Stromal cell of bone marrow (primary cell): ENCODE data around the gene PLPP2.

Experiments
- DNase-seq: peaks from one replicate; pipeline ENCODE4 v3.0.0-alpha.2; 2012; ENCODE audit warnings: low read depth

The PLPP2 gene

GRCh38 chr19:291006-291521 is at the start of gene PLPP2:
PLPP2 (minus strand) TSS chr19:291403; CDS start chr19:291336, 67 bp downstream.
- DNase-seq, result no peak

GRCh38 chr19:340620-341385 is 49.6 kb upstream of the PLPP2 start:
- no peak for DNase-seq

DNA sequence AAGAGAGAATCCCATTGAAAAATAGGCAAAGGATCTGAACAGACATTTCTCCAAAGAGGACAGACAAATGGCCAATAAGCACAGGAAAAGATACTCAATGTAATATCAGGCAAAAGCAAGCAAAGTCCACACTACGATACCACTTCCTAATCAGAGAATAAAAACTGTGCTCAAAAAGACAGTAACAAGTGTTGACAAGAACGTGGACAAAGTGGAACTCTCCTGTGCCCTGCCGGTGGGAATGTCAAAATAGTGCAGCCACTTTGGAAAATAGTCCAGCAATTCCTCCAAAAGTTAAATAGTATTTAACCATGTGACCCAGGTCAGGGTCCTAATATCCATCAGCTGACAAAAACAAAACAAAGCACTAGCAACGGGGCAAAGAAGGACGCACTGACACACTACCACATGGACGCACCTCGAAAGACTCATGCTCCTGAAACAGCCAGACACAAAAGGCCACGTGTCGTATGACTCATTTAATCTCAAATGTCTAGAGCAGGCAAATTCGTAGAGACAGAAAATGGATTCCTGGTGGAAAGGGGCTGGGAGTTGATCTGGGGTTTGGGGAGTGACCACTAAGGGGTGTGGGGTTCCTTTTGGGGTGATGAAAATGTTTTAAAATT is 48.2 kb upstream of the PLPP2 start:
- DNase-seq, result no peak

DNA sequence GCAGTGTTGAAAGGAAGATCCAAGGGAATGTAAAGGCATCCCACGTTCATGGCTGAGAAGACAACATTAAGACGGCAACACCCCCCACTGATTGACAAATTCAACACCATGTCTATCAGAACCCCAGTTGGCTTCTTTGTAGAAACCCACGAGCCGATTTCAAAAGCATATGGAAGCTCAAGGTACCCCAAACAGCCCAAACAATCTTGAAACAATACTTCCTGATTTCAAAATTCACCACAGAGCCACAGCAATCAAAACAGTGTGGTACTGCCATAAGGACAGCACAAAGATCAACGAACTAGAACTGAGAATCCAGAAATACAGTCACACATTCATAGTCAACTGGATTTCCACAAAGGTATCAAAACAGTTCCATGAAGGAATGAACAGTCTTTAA is 47.2 kb upstream of the PLPP2 start:
- DNase-seq, result no peak

- no peak for DNase-seq
Measured at GRCh38 chr19:336067-336614, 44.9 kb upstream of the PLPP2 start.

GRCh38 chr19:335486-336066 is 44.4 kb upstream of the PLPP2 start:
- DNase-seq, result no peak

- DNase-seq, result no peak
Measured at GRCh38 chr19:335072-335471, 43.9 kb upstream of the PLPP2 start.

- DNase-seq, result no peak
Measured at GRCh38 chr19:334296-335071, 43.3 kb upstream of the PLPP2 start.

DNA sequence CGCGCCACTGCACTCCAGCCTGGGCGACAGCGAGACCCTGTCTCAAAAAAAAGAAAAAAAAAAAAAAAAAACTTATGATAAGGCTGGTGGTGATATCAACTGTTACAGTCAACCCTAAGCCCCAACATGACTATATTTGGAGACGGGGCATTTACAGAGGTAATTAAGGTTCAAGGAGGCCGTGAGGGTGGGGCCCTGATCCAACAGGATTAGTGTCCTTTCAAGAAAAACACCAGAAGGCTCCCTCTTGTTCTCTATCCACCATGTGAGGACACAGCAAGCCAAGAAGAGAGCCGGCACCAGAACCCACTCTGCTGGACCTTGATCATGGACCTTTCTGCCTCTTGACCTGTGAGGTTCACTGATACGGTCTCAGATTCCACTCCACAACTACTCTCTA is 39.3 kb upstream of the PLPP2 start:
- no peak for DNase-seq

DNA sequence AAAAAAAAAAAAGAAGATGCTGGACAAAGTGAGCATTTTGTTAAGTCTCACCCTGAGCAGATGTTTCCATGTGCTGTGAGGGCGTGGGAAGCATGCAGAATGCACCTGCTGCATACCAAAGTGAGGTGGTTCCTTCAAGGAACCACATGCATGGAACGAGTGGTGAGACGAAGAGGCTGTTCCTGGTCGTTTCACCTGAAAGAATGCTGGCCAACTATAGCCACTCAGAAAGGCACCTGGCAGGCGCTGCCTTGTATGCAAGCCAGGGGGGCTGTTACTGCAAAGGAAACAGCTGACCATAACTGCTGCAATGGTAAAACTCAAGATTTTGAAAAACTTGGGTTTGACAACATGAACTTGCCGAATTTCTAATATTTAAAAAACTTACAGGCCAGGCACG is 38.7 kb upstream of the PLPP2 start:
- DNase-seq, result no peak

DNA sequence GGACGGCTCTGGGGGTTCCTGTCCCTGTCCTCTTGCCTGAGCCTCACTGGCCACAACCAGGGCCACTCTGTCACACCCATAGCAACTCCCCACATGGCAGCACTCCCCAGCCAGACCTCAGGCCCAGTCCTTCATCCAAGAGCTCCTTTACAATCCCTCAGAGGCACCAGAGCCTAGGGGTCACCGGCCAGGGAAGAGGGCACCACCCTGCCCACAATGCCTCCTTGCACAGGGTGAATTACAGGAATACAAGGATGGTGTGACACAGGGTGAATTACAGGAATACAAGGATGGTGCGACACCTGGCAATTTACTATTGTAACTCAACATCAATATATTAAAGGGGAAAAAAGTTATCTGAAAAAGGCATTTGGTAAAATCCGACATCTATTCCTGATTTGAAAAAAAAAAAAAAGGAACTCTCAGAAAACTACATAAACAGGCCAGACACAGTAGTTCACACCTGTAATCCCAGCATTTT is 36.9 kb upstream of the PLPP2 start:
- DNase-seq, result no peak

DNA sequence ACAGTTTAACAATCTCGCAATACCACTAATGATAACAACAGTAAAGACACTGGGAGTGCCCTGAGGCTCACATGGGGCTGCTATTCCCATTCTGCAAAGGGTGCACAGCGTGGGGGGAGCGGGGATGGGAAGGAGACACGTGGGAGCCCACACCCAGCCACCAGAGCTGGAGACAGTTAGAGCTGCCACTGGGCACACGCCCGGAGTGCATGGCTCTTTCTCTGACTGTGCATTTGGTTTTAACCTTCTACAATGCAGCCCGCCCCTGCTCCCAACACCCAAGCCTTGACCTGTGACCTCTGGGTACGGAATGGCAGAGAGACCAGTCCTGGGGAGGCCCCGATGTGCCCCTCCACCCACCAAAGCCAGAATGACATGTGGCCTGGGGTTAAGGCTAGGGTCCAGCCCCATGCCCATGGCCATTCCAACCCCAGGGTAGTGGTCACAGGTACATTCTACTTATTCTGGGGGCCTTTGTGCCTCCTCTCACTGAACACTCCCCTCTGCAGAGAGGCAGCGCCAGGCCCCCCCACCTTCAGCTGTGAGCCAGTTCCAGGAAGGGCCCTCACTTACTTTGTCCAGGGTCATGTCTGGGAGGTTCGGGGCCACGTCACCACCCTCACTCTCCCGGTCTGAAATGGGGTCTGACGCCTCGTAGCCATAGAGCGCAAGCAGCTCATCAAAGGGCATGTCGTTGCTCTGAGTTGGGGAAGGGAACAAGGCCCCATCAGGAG is 36.3 kb upstream of the PLPP2 start:
- no peak for DNase-seq

DNA sequence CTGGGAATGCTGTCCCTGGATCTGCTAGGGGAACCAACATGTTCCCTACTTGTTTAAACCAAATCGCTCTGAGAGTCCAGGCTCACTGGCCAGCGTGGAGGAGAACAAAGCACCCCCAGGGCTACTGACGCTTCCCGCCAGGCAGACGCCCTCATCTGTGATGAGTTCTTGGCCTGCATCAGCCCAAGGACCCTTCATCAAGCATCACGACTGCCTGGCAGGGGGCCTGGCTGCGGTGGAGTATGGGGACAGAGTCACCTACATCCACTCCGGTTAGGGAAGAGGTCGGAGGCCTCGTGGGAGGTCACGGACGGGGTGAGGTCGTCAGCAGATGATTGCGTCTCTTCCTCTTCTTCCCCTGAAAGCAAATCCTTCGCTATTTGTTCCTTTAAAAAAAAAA is 35.7 kb upstream of the PLPP2 start:
- DNase-seq, result no peak

DNA sequence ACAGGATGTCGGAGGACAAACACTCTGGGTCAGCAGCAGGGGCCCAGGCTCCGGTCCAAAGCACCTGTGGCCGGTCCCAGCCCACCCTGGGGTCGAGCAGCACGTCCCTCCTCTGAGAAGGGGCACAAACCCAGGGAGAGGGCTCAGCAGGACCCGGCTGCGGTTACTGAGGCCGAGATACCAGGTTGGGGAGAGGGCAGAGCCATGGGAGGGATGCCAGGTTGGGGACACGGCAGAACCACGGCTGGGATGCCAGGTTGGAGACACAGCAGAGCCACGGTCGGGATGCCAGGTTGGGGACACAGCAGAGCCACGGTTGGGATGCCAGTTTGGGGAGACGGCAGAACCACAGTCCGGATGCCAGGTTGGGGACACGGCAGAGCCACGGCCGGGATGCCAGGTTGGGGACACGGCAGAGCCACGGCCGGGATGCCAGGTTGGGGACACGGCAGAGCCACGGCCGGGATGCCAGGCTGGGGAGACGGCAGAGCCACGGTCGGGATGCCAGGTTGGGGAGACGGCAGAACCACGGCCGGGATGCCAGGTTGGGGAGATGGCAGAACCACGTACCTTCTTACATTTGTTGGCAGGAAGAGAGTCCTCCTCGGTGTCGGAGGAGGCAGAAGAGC is 34.8 kb upstream of the PLPP2 start:
- DNase-seq, result no peak

DNA sequence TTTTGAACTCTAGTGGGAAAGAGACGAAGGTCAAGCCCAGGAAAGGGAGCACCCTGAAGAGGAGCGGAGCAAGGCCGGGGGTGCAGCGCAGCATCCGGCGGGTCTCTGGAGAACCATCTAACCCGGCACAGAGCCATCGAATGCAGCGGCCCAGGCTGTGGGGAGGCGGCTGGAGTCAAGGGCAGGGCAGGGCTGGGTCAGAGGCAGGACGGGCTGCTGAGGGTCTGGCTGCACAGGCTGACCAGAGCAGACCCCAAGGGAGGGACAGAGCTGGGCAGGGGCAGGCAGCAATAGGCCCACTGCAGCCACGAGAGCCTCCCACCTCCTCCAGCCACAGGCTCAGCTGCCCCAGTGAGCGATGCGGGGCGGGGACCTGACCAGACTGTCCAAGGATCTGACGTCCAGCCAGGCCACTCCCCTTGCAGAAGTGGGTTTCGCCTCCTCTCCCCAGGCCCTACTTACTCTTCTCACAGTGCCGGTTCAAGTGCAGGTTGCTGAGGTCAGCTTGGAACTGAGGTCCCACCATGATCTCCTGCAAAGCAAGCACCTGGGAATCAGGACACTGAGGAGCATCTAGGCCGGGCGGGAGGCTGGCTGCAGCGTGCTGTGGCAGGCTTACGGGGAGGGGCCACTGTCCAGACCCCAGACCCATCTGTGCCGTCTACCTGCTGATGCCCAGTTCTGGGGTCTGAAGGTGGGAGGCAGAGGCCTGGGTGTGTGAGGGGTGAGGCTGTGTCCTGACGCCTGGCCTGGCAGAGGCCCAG is 34.2 kb upstream of the PLPP2 start:
- no peak for DNase-seq

- DNase-seq, result no peak
Measured at GRCh38 chr19:324716-325115, 33.5 kb upstream of the PLPP2 start.

GRCh38 chr19:322616-323015 is 31.4 kb upstream of the PLPP2 start:
- no peak for DNase-seq

- no peak for DNase-seq
Measured at GRCh38 chr19:318509-318774, 27.2 kb upstream of the PLPP2 start.

DNA sequence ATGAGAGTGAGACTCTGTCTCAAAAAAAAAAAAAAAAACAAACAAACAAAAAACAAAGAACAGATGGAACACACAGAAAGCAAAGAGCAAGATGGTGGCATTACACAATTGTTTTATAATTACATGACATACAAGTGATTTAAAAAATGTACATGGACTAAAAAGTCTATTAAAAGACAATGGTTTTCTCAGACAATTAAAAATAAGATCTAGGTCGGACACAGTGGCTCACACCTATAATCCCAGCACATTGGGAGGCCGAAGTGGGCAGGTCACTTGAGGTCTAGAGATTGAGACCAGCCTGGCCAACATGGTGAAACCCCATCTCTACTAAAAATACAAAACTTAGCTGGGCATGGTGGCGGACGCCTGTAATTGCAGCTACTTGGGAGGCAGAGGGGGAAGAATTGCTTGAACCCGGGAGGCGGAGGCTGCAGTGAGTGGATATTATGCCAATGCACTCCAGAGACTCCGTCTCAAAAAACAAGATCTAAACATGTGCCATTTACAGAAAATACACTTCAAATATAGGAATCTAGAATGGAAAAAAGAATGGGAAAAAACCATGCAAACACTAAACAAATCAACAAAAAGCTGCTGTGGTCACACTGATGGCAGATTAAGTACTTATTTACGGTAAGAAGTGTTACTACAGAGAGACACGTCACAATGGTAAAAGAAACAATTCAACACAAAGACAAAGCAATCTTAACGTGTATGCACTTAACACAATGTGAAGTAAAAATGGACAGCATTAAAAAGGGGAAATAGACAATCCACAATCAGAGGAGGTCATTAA is 26.7 kb upstream of the PLPP2 start:
- DNase-seq, result no peak

- DNase-seq, result no peak
Measured at GRCh38 chr19:315811-316210, 24.6 kb upstream of the PLPP2 start.
